Nucleus accumbens (tissue), 56 donors: Measurements from ENCODE around the gene ALLC.

Source experiments
- DNase-seq, 56 donors: peaks; one replicate each; lab custom pipeline; 2025; lab: John Stamatoyannopoulos, UW

ALLC gene

DNA sequence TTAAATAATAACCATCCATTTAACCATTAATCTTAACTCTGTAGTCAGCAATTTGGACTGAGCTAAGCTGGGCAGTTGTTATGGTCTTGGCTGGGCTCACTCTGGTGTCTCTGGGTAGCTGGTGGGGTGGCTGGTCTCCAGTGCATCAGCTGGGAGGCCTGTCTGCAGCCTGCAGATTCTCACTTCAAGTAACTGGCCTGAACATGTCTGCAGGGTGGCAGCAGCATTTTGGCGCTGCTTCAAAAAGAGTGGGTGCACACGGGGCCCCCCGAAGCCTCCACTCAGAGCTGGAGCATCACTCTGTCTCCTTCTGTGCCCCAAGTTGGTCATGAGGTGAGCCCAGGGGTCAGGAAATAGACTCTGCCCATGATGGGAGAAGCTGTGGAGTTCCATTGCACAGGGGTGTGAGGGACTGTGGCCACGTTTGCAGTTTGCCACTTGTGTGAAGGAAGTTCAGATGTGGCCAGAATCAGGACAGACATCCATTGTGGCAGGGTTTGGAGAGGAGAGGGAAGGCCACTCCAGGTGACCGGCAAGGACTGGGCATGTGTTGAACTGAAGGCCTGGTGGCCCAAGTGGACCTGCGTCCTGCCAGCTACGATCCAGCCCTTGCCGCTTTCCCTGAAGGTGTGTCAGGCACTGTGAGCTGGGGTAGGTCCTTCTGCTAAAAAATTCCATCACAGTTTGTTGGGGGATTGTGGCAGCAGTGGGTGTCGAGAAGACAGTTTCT, 4.9 kb upstream of the ALLC start:
- DNase-seq = no peak

DNA sequence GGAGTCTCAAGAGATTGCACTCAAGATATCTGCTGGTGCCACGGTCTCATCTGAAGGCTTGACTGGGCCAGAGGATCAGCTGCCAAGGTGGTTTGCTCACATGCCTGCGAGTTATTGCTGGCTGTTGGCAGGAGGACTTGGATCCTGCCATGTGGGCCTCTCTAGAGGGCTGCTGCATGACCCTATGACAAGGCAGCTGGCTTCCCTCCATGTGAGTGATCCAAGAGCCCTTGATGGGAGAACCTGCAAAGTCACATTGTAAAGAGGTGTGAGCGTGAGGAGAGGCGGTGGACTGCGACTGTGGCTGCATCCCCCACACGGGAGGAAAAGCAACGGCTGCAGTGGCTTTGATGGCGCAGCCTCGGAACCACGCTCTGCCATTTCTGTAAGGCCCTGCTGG, 4.0 kb upstream of the ALLC start:
- DNase-seq = no peak

DNA sequence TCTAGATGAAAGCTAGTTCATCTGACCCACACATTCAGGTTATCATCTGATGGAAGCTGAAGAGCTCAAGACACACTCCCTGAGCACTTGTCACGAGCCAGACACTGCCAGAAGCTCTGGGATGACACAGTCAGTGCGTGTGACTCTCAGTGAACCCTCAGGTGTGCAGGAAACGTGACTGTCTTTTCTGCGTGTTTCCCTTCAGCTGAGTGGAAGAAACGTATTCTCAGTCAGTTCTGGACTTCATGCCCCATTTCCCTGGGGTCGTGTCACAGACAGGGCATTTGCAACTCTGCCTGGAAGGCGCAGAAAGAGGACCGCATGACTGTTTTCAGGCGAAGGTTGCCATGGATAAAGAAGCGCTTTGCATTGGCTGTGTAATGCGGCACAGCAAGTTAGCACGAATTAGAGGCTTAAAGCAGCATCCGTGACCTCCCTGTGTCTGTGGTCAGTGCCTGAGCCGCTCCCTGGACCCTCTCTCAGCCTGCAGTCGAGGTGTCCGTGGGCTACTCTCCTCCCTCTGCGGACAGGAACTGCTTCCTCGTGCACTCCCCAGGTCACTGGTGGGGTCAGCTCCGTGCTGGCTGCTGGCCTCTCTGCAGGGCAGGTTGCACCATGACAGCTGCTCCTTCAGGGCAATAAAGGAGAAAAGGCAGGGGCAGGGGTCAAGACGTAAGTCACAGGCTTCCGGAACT, 3.3 kb upstream of the ALLC start:
- DNase-seq = peak in 11 of 56 donors; percentile 7 to 55 (median 25)

DNA sequence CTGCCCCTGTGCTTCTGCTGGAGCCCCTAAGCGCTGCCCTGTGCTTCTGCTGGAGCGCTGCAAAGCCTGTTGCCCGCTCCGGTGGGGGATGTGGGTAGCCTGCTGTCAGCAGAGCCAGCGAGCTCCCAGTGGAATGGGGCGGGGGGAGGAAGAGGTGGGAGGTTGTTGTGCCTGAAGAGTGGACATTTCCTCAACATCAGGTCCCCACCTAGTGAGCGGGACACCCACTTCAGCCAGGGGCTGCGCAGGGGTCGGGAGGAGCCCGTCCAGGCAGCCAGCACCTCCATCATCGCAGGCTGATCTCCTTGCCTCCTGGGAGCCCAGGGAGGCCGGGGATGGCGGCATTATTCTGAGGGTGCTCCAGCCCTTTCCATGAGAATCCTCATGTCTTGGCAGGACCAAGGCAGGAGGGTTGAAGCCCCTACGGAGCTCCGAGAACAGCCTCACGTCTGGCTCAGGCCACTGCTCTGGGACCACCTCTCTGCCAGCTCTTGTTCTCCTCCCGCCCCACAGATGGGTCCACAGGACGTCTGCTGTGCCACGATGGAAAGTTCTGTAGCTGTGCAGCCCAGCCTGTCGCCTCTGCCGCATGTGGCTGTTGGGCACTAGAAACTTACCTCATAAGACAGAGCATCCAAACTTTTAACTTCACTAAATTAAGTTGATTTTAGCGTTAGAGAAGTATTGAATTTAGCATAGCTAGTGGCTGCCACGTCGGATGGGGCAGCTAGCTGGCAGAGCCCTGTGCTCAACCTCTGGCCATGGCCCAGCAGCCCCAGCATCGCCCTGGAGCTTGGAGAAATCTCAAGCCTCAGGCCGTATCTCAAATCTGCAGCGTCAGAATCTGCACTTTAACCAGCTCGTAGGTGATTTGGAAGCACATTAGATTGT, 1.9 kb upstream of the ALLC start:
- no peak for DNase-seq

DNA sequence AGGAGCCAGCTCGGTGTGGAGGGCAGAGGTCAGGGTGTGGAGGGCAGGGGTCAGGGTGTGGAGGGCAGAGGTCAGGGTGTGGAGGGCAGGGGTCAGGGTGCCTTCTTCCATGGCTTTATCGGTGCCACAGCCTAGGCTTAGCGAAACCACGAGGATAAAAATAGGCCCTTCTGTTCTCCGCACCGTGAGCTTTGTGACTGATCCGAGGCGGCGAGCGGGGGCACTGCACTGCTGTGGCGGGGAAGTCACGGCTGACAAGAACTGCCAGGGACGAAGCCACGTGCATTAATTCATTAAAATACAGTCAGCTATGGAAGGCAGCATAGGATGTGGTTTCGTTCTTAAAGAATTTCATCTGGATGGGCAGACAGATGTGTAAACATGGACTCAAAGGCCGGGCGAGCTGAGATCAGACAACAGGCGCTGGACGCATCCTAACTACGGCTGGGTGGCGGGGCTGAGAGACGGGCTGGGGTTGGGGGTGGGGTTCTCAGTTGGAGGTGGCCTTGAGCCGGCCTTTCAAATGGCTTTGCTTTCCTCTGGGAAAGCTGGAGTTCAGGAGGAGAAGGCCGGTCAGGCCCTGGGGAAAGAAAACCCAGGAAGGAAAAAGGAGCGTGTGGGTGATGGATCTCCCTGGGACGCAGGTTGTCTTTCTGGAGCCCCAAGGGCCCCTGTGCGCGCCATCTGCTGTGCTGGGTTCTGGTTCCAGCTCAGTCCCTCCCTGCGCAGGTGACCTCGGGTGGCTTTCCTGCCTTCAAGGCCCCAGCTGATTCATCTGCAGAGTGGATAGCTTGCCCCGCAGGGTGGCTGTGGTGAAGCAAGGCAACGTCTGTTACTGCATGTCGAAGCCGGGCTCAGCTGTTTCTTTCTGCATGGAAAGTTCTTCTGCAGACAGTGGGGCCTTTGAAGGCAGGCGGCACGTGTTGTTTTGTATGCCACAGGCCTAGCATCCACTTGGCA, 958 bp upstream of the ALLC start:
- peak in 48 of 56 donors; percentile 4 to 88 (median 44) for DNase-seq

DNA sequence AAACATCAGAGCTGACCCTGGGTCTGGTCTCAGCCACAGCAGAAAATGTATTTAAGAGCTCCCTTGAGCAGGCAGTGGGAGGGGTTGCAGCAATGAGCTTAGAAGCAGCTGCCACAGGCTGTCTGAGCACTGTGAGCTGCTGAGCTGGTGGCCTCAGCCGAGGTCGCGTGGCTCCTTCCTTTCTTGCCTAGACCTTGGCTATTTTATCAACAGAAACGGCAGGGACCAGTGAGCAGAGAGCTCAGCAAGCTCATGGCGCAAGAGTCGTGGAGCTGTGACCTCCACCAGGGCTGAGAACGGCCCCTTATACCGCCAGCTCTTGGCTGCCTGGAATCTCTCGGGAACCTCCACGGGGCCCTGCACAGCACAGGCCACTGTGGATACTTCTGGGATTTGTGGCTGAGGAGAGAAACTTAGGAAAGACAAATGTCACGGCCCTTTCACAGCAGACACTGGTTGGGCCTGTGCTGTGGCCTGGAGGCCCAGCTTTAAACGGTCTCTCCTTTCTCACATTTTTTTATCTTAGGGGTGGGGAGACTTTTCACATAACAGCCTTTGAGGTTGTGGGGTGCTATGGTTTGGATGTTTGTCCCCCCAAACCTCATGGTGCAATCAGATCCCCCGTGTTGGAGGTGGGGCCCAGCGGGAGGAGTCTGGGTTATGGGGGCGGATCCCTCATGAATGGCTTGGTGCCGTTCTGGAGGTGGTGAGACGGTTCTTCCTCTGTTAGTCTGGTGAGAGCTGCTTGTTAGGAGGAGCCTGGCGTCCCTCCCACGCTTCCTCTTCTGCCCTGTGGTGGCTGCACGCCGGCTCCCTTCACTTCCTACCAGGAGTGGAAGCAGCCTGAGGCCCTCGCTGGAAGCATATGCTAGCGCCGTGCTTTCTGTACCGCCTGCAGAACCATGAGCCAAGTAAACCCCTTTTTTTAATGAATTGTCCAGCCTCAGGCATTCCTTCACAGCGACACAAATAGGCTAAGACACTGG, 1.7 kb downstream of the ALLC start:
- DNase-seq = peak in 8 of 56 donors; percentile 14 to 44 (median 28)

DNA sequence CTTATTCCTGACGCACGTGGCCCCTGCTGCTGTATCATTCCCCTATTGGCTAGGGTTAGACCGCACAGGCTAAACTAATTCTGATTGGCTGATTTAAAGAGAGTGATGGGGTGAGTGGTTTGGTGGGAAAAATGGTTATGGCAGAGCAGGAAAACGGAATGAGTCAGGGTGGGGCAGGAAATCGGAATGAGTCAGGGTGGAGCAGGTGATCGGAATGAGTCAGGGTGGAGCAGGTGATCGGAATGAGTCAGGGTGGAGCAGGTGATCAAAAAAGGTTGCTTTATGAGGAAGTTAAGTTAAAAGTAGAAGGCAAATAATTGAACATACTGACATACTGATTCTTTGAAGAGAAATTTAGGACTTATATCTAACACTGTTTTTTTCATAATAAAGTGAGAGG, 2.6 kb downstream of the ALLC start:
- peak in 19 of 56 donors; percentile 15 to 77 (median 39) for DNase-seq

DNA sequence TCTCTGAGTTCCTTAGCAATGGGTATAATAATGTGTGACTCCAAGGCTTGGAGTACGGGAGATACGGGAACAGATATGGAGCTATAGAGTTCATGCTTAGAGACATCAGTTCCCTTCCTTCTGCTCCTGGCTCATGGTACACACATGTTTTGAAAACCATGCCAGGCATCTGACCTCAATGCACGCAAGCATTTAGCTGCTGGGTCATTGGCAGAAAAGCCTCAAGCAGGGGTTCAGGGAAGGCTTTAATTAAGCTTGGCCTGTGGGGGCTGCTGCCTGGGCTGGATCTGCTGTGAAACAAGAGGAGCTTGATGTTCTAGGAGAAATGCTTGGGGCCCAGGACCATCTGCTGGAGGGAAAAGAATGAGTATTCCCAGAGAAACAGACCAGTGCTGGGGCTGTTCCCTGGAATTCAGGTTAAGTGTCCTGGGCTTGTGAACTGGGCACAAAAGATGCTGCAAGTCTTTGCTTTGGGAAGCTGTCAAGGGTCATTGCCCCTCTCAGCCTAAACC, 3.2 kb downstream of the ALLC start:
- no peak for DNase-seq

DNA sequence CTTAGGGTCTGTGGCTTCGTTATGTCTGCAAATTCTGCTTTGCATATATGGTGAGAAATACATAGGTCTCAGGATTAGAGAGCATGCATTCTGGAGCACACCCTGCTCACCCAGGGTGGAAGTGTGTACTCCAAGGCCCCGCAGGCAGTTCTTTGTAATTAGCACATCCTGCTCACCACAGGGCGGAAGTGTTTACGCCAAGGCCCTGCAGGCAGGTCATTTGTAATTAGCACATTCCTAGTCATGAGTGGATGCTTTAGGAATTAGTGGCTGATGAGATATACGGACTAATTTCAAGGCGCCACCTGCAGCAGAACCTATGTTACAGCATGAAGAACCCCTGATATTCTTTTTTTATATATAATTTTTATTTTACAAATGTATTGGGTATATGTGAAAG, 4.2 kb downstream of the ALLC start:
- no peak for DNase-seq

DNA sequence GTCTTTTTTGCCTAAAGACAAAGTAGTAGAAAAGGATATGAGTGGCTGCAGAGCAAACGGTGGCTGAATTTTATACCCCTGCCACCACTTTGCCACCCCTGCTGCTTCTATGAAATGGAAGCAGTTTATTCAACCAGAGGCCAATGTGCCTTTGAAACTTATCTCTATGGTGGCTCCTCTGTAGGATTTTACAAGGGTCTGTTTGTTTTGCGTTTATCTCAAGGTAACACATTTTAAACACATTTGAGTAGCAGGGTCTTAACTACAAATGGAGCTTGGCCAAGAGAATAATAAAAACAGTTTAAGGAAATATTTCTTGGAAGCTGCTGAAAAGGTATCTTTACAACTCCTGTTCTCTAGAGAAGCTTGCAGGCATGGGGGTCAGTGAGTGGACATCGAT, 6.1 kb downstream of the ALLC start:
- no peak for DNase-seq

DNA sequence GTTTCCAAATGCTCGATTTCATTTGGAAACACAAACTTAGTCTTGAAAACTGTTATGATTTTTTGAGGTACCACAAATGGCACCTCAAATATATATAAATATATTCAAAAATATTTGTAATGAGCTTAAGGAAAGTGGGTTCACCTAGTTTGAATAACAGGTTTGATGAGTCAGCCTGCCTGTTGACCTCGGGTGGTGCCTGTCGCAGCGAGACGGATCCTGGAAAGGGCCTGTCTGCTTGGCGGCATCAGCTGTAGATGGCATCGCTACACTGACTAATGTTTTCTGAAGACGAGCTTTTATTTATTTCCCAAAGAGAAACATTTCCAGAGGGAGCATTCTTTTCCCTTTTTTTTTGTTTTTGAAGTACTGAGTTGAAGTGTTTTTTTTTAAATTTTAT, 6.9 kb downstream of the ALLC start:
- DNase-seq = no peak

DNA sequence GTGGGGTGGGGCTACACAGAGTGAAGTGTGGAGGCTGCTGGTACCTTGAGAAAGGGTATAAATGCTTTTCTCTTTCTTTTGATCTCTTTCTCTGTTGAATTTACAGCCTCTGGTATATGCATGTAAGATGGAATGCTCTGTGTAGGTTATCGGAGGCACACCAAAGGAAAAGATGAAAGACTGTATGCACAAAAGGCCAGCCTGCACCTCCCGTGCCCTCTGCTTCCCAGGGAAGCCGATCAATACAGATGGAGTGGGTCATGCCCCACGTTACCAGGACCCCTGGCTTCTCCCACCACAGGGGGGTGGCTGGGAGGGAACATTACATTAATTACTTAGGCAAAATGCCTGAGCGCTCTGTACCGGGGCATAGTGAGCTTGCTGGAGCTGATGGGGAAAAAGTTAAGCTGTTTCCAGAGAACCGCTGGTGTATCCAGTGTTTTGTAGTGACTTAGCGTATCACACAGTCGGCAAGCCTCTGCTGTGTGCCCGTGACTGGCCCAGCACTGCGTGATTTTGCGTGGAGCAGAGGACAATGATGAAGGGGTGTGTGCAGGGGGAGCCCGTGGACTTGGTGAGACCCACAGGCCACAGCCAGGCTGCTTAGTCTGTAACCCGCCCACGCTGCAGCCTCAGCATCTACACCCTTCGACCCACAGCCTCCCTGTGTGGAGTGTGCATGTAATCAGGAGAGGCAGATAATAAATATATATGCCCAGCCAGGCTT, 8.0 kb downstream of the ALLC start:
- no peak for DNase-seq

DNA sequence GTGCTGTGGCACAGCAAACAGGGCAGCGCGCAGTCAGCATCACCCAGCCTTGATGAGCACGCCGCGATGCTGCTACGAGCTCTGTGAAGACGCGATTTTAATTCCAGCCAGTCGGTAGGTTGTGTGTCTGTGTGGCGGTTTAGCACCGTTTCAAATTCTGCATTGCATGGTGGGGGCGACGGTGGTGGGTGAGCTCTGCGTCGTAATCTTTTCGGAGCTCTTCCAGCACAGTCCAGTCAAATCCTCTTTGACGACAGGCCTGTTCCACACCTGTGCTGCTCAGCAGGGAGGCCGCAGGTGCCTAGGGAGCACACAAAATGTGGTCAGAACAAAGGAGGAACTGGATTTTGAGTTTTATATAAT, 8.6 kb downstream of the ALLC start:
- no peak for DNase-seq

DNA sequence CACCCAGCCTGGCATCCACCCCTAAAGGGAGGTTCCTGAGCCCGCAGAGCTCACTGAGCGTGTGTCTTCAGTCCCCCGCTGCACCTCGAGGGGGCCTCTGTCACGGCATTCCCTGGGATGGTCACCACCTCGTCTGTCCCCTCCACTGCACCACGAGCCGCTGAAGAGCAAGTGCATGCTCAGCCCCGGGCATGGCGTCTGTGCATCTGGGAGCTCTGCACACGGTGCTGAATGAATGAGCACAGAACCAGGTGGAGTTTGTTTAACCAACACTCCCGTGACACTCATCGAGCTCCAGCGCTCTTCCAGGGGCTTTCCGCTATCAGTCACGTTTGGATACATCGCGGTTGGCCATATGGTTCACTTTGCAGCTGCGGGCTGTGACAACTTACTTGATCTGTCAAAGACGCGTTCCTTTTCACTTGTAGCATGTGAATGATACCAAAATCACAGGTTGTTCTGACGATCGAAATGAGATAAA, 9.2 kb downstream of the ALLC start:
- DNase-seq = no peak

DNA sequence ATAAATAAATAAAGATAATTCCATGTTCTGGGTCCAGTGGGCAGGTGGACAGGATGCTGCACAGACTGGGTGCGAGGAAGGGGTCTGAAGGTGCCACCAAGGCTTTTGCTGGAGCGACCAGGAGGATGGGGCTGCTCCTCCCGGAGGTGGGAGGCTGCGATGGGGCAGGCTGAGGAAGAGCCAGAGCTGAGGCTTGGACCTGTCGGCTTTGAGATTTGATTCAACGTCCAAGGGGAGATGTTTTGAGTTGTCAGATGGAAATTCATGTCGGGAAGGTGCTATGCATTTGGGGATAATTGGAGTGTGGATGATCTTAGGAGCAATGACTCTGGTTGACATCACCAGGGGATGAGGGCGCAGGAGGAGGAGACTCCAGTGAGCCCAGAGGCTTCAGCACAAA, 11.7 kb downstream of the ALLC start:
- DNase-seq = no peak

DNA sequence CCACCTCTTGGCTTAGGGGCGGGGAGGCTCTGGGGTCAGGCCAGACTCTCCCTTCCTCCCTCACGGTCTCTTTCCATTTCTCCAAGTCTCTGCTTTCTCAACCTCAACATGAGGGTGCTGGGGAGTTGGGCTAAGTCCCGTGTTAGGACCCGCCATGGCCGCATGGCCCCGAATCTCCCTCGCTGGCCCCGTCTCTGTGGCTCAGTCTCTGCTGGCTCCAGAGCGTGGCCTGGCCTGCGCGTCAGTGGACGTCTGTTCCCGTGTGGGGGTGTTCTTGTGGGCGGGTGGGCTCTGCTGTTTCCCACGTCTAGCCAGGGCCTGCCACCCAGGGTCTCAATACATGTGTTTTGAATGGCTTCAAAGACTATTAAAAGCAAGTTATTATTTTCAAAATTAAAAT, 12.4 kb downstream of the ALLC start:
- DNase-seq = no peak

DNA sequence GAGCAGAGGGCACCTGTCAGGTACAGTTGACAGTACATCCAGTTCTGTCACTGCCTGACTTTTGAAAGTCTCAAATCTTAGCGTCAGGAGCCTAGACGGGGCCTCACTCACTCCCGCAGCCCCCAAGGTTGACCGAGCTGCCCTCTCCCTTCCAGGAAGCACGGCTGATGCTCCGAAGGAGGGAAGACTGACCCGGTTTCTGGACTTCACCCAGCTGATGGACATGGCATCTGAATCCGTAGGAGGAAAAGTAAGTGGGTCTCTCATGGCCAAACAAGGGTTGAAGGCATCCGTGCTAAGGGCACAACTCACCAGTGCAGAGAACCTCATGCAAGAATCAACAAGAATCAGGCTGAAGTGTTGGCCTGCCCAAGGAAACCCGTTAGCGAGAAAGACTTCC, 12.9 kb downstream of the ALLC start:
- no peak for DNase-seq
